Activated CD8-positive, alpha-beta memory T cell treated with anti-CD3 and anti-CD28 coated beads for 1 hour (primary cell): ENCODE data around the gene GBE1.
"Not testable (repeated sequence)": the region's sequence is repeated elsewhere in the genome, so short reads cannot be mapped to it uniquely, and the experiment has no call there.

Experiments
- DNase-seq, 2 donors: peaks; one replicate each; pipeline ENCODE4 v3.0.0-alpha.2; 2020; ENCODE audit warnings: low read depth in 1 of 2; ENCODE audit errors: extremely low read depth in 1 of 2

Gene GBE1

DNA sequence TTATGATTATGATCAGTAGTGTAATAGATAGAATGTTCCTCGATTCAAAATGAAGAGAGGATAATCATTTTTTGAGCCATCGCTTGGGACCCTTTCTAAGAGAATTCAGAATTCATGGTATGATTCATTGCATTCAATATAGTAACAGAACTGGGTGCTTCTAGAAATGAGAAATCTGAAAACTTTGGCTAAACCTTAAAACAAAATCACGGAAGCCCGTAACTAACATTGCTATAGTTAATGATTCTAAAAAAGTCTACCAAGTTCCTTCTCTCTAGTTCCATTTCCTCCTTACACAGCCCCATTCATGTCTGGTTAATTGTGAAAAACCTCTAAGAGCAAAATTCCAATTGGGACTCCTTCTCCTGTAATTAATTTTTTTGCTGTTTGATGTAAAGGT is 217.1 kb downstream of the GBE1 start:
- DNase-seq, result no peak

DNA sequence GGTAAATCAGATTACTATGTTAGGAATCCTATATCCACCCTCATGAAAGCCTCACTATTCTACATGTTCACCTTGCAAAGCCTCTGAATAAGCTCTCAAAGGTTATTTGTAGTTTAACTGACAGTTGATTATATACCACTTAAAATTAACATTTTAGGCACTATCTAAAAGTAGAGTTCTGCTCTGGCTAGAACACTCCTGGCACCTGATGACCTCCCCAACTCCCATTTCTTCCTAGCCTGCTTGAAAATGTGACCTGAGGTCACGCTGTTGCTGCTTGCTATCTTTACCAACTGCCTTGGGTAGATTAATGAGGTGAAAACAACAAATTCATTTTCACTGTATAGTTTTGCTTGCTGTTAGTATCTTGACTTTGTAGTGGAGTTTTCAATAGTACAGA is 220.7 kb downstream of the GBE1 start:
- DNase-seq, result no peak

DNA sequence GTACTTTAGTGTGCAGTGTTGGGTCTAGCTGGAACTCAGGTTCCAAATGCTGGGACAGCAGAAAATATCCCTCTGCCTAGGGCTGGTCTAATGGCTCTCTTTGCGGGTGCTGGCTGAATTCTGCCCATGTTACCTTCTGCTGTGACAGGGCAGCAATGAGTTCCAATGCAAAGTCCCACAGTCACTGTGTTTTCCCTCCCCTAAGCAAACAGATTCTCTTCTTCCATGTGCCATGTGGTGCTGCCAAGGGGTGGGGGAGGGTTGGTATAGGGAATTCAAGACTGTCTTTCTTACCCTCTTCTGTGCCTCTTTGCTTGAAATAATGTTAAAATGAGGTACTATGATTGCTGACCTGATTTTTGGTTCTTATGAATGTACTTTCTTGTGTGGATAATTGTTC is 229.6 kb downstream of the GBE1 start:
- DNase-seq, result no peak

DNA sequence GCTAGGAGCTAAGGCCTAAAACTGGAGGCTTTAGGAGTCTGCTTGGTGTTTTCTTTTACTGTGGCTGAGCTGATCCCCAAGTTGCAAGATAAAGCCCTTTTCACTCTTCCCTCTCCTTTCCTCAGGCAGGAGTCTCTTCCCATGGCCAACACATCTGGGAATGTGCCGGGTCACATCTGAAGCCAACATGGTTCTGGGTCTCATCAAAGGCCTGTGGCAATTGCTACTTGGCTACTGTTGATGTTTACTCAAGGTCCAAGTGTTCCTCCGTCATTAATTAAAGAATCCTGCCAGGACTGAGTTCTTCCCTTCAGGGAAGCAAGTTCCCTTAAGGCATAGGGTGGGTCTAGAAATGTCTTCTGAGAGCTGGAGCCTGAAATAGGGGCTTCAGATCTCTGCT is 230.2 kb downstream of the GBE1 start:
- DNase-seq, result no peak

DNA sequence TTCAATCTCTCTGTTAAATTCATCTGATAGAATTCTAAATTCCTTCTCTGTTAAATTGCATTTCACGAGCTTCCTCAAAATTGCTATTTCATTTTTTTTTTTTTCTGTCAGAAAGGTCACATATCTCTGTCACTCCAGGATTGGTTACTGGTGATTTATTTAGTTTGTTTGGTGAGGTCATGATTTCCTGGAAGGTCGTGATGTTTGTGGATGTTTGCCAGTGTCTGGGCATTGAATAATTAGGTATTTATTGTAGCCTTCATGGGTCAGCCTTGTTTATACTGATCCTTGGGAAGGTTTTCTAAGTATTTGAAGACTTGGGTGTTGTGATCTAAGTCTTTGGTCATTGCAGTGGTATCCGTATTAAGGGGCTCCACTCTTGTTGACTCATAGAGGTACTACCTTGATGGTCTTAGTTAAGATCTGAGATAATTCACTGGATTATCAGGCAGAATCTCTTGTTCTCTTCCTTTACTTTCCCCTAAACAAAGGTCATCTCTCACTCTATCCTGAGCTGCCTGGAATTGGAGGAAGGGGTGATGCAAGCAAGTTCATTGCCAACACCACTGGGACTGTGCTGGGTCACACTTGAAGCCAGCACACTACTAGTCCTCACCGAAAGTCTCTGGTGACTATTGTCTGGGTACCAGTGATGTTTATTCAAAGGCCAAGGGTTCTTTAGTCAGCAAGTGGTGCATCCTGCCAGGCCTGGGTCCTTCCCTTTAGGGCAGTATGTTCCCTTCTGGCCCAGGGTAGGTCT is 231.1 kb downstream of the GBE1 start:
- DNase-seq, result no peak

GRCh38 chr3:81521855-81522254 is 239.6 kb downstream of the GBE1 start:
- no peak for DNase-seq

DNA sequence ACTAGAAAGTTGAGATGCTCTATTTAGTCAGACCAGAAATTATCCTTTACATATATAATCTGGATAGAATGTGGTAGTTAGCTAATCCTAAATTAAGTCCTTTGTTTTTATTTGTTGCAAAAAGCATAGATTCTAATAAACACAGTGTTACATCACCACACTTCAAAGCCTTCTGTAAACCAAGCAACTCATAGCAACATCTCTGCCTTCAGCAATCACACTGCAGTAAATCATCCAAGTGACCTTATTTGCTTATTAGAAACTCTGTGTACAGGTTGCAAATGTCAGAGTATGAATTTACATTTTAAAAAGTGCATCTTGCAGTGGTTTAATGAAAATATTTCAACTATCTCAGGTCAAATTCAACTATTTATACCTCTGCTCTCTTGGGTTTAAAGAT is 242.5 kb downstream of the GBE1 start:
- DNase-seq, result no peak

DNA sequence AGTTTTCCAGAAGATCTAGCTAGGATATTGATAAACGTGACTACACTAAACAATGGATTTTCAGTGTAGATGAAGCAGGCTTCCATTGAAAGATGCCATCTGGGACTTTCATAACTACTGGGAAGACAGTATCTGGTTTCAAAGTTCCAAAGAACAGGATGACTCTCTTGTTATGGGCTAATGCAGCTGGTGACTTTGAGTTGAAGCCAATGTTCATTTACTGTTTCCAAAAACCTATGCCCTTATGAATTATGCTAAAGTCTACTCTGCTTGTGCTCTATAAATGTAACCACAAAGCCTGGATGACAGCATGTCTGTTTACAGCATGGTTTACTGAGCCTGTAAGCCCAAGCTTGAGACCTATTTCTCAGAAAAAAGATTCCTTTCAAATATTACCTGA is 245.4 kb downstream of the GBE1 start:
- DNase-seq, result no peak

DNA sequence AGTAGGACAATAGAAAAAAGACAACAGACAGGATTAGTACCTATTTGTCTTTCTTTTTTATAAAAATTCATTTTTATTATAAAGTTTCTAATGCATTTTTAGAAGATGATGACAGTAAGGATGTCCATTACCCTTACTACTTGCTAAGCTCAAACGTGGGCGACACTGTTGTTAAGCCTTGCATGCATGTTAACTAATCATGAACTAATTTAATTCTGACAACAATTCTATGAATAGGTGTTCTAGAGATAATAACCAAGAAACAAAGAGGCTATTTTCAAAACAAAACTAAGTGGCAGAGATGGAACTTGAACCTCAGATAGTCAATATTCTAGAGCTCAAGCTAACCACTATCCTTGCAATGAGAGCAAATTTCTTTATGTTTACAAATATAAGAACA is 247.9 kb downstream of the GBE1 start:
- no peak for DNase-seq

DNA sequence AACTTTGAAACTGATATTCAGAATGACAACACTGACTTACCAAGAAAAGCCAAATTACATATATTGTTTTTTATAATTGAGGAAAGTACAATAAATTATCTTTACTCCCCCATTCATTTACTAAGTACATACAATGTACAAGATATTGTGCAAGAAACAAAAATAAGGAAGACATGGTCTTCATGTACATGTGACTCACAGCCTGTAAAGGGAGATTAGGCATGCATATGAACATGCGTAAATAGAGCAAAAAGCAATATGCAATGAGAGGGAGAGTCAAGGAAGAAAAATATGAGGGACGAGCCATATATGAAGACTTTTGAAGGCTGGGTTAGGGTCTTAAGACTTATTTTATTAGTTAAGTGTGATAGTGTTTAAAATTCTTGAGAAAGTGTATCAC is 258.4 kb downstream of the GBE1 start:
- DNase-seq, result no peak

DNA sequence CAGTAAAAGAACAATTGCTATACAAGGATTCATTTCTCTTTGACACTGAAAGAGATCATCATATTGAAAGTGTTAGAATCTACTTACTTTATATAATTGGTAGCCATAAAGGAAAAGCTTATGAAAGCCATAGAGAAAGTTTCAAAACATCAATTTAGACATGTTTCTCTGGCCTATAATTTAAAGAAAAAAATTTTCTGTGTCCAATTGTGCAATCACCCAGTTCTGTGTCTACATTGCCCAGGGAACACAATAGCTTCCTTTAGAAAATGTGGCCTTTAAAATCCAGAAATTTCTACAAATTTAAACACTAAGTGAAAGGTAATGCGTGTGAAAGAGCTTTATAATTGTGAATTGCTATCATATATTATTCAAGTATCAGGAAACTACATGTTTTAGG is 259.2 kb downstream of the GBE1 start:
- no peak for DNase-seq

DNA sequence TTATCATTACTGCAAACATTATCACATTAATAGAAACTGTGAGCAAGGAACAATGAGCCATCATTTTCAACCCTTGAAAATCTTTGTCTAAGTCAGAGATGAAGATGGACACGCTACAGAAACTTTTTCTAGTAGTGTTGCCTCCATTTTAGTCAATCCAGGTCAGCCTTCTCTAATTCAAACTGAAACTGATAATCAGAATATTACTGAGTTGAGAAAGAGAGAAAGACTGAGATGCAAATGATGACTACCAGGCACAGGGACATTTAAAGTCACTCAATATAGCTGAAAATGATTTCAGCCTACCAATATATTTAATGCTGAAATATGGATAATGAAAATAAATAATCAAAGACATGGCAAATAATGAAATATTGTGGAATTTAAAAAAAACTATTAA is 261.4 kb downstream of the GBE1 start:
- no peak for DNase-seq

DNA sequence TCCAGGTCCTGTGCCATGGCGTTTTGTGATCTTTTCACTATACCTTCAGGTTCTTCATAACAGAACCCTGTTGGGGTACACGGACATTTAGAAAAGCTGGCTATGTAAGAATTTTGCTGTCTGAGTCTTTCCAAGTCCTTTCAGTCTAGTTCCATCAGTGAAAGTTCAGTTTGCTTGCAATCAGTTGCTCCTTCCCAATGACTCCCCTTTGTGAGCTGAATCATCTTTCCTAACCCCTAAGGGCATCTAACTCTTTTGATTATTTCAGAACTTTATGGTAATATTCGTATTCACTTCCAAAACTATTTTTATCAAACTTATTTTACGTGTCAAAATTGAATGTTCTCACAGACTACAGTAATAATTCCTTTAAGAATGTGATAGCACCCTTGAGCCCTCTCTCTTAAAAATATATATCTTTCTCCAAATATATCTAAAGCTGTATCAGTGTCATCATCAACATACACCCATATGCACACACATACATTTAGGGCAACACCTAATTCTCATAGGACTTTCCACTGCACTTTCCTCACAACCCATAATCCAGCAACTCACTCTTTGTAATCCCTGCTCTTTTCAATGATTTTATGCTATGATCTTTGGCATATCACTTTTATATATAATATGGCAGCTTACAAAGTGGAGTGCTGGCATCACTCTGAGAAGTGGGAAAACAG is 263.7 kb downstream of the GBE1 start:
- no peak for DNase-seq

GRCh38 chr3:81496407-81497104 is 264.9 kb downstream of the GBE1 start:
- DNase-seq, result no peak

GRCh38 chr3:81492471-81492870 is 269.0 kb downstream of the GBE1 start:
- not testable (repeated sequence) for DNase-seq

DNA sequence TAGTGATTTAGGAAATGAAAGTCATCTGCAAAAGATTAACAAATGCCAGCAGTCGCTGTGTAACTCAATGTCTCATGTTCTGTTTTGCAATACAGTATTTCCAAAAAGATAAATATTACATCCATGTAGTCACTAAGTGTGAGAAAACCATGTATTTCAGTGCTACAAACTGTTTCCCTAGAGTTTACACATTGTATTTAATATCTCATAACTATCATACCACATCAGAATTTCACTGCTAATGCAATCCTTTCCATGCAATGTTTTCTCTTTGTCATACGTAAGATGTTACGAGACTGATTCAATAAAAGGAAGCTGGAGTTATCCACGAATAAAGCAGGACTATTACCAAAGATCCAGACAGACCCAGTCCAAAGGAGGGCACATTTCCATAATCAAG is 269.4 kb downstream of the GBE1 start:
- DNase-seq, result no peak

DNA sequence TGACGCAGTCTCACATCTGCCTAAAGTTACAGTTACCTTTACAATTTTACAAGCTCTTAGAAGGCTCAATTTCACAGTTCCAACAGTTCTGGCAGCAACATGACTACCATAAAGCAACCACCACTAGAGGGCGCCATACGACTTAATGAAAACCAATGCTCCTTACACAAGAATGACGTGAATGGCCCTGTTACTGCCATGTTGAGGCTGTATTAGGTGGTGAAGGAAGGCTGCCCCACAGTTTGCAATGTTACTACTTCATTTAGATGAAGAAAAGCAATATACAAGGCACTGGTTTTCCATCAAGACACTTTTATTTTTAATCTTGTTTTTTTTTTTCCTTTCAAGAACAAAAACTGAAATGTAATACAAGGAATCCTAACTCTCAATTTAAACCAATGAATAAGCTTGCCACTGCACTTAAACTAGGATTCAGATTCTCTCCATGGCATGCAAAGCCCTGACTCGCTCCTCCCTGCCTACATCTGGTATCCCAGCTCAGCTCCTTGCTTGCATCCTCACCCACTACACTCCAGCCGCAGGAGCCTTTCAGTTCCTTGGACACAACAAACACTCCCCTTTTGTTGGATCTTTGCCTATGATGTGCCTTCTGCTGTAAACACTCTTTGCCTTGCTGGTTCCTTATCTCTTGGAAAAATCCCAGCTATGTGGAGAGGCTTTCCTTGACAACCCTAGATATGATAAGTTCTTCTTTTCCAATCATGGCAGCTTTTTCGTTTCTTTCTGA is 270.7 kb downstream of the GBE1 start:
- DNase-seq, result peak; percentile 9 to 54

DNA sequence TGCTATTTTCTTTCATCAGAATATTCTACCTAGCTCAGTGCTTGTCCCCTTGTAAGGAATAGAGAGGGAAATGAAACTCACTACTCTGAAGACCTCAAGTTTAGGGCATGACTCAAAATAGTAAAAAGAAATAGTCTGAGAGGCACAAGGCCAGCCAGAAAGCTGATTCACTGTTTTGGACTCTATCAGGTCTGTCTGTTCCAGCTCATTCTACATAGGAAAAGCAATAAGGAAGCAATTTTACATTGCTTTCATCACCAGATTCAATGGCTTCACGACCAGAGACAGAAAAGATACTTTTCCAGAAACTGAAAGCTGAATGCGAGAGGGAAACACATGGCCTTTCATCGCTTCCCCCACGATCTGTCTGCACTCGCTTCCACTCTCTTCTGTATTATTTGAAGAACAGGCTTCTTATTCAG is 276.0 kb downstream of the GBE1 start:
- no peak for DNase-seq

DNA sequence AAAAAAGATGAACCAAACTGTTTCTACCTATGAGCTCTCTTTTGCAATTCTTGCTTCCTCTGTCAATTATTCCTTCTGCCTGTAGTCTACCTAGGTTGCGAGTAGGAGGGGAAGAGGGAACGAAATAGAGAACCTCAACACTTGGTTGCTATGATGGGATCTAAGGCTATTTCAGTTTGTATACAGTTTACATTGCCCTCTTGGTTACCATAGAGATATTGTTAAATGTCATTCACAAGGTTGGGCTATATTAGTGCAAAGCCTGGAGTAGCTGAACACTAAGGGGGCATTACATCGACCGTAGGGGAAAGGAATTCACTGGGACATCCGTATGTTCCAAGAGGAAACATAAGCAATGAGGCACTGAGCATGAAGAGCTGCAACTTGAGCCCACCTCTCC is 276.9 kb downstream of the GBE1 start:
- no peak for DNase-seq

DNA sequence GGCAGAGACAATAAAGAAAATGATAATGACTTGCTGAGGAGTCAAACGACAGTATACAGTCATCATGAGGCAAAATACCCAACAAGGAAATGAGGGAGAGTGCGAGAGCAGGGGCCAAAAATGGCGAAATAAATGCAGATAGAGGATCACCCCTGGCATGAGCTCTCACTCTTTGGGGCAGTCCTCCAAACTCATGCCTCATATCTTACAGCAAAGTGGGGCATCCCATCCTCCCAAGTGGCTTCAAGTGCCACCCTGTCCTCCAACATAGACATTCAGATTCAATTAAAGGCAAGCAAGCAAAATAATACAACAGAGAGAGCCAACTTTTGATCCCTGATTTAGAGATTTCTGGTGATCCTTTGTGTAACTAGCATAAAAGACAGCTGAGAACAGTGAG is 278.4 kb downstream of the GBE1 start:
- no peak for DNase-seq

GRCh38 chr3:81477740-81478139 is 283.7 kb downstream of the GBE1 start:
- no peak for DNase-seq
